ENCODE measurements around the gene ERC2.

ERC2 gene

DNA sequence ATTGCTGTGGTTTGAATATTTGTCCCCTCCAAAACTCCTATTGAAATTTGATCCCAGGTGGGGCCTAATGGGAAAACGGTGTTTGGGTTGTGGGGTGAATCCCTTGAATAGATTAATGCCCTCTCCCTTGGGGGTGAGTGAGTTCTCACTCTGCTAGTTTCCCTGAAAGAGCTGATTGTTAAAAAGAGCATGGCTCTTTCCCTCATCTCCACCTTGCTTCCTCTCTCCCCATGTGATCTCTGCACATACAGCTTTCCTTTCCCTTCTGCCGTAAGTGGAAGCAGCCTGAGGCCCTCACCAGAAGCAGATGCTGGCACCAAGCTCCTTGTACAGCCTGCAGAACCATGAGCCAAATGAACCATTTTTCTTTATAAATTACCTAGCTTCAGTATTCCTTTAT lies 586.3 kb downstream of the ERC2 start:
- TF ChIP-seq, protein P1, sequence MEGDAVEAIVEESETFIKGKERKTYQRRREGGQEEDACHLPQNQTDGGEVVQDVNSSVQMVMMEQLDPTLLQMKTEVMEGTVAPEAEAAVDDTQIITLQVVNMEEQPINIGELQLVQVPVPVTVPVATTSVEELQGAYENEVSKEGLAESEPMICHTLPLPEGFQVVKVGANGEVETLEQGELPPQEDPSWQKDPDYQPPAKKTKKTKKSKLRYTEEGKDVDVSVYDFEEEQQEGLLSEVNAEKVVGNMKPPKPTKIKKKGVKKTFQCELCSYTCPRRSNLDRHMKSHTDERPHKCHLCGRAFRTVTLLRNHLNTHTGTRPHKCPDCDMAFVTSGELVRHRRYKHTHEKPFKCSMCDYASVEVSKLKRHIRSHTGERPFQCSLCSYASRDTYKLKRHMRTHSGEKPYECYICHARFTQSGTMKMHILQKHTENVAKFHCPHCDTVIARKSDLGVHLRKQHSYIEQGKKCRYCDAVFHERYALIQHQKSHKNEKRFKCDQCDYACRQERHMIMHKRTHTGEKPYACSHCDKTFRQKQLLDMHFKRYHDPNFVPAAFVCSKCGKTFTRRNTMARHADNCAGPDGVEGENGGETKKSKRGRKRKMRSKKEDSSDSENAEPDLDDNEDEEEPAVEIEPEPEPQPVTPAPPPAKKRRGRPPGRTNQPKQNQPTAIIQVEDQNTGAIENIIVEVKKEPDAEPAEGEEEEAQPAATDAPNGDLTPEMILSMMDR (IDR thresholded peaks at IDR 0.05): no peak
- no peak for TF ChIP-seq ZFX (IDR thresholded peaks at IDR 0.05; ENCODE audit: borderline replicate concordance)

DNA sequence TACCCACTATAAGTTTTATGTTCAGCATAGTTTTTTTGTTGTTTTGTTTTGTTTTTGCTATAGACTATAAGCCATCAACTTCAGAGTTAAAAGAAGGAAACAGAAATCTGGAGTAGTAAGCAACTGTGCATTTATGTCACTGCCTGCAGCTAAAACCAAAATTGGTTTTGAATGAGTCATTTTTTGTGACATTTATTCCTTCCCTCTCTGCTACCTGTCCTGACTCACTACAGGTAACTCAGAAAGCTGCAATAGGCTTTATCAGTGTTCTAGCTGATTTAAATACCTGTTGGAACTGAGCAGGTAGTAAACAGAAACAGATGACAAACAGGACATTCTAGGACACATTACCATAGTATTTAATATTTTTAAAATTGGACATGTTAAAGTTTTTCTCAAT lies 587.9 kb downstream of the ERC2 start:
- TF ChIP-seq, protein P1 (IDR thresholded peaks at IDR 0.05): no peak
- no peak for TF ChIP-seq ZFX (IDR thresholded peaks at IDR 0.05; ENCODE audit: borderline replicate concordance)
- no peak overlapping the region for H3K27ac ChIP-seq

More for the DNA sequence above, 586.3 kb downstream of the ERC2 start:
- H3K27ac ChIP-seq: no peak overlapping the region

DNA sequence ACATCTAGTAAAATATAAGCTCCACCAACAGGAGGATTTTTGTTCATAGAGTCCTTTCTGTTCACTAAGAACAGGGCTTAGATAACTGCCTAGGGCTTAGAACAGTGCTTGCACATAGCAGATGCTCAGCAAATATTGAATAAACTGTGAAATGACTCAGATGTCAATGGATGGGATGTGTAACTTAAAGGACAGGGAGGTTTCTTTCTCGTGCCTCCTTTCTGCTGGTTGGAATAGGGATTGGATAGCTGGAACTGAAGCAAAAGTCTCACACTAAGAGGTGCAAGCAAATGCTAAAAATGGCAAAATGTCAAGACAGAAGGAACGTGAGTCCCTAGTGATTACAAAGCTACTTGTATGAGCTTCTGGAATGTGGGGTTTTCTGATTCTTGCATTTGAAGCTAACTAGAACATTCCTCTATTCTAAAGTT lies 588.4 kb downstream of the ERC2 start:
- H3K27ac ChIP-seq: no peak overlapping the region
- TF ChIP-seq ZFX (IDR thresholded peaks at IDR 0.05; ENCODE audit: borderline replicate concordance): no peak
- TF ChIP-seq, protein P1 (IDR thresholded peaks at IDR 0.05): no peak

DNA sequence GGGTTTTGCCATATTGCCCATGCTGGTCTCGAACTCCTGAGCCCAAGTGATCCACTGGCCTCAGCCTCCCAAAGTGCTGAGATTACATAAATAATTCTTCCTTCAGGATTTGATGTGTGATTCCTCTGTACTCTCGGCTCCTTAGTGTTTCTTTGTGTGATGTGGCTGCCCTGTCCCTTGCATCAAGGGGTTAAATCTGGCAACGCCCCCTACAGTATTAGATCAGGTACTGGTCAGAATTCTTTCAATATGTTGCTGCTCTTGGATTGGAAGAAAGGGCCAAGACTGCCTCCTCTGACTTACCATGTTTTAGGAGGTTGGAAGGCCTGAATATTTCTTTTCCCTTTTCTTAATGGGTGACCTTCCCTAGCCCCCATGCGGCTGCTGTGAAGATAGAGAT lies 590.6 kb downstream of the ERC2 start:
- H3K27ac ChIP-seq: no peak overlapping the region
- TF ChIP-seq ZFX (IDR thresholded peaks at IDR 0.05; ENCODE audit: borderline replicate concordance): no peak
- TF ChIP-seq, protein P1 (IDR thresholded peaks at IDR 0.05): peak; percentile 24

DNA sequence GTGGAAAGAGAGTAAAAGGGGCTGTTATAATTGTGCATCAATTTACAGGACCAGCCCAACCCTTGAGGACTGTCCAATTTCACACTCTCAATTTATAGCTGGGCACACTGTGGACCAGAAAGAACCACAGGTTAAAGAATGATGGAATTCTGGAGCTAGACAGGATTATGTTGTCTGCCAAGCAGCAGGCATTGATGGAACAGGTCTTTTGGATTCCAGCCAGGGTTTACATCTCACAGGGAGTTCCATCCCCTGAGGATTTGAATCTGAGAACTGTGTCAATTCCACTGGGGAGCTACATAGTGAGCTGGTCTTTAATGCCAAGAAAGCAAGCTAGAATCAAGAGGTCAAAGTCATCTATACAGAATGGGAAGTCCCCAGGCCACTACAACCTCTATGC lies 591.7 kb downstream of the ERC2 start:
- no peak for TF ChIP-seq ZFX (IDR thresholded peaks at IDR 0.05; ENCODE audit: borderline replicate concordance)
- TF ChIP-seq, protein P1 (IDR thresholded peaks at IDR 0.05): no peak

DNA sequence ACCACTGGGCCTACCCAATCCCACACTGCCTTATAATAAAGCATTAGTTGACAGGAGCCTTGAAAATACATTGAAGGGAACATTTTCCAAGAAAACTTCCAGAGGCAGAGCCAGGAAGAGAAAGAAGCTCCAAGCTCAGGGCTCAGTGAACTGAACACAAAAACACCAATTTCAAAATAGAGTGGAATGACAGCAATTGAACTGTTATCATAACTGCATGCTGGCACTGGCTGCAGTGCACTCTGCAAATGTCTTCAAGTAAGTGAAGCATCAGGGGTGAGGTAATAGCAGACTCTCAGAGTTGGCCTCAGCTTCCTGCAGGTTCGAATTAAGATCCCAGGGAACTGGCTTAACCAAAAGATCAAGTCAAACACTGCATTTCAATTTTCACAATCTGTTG lies 593.2 kb downstream of the ERC2 start:
- TF ChIP-seq, protein P1 (IDR thresholded peaks at IDR 0.05): no peak
- TF ChIP-seq ZFX (IDR thresholded peaks at IDR 0.05; ENCODE audit: borderline replicate concordance): no peak
- H3K27ac ChIP-seq: no peak overlapping the region

More for the DNA sequence above, 591.7 kb downstream of the ERC2 start:
- no peak overlapping the region for H3K27ac ChIP-seq

DNA sequence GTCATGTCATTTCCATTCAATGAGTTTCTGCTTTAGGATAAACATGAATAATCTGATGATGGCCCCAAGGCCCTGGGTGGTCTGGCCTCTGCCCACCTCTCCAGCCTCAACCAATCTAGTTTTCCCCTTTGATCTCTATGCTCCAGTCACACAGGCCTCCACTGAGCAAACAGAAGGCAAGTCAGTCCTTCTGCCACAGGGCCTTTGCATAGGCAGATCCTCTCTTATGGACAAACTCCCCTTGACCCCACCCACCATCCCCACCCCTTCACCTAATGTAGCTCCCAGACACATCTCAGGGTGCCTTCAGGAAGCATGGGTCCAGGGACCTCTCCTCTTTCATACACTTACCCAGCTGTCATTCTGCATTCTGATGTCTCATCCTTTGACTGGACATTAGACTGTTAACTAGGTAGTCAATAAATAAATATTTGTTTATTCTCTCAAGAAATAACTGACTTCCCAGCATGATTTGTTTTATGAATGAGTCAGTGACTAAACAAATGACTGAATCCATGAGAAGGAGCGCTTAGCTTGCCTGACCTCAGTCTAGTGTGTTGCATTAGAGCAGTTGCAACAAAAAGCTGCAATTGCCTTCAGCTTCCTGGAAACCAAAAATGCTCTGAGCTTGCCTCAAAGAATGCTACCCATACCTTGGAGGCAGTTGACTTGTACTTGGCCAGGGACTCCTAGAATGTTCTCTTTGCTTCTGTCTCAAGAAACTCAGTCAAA lies 594.6 kb downstream of the ERC2 start:
- TF ChIP-seq, protein P1 (IDR thresholded peaks at IDR 0.05): no peak
- TF ChIP-seq ZFX (IDR thresholded peaks at IDR 0.05; ENCODE audit: borderline replicate concordance): no peak
- peak overlapping the region; percentile 50 for H3K27ac ChIP-seq

Measured in 22Rv1 (cell line).